Measurements from ENCODE around the gene ANKRD13B. TPM values are rescaled to one million over a fixed set of nuclear protein-coding genes. Genes with fewer than 3 reads are reported as not detected.

ANKRD13B gene
- polyA plus RNA-seq, 1 experiment = 2.5 TPM

DNA sequence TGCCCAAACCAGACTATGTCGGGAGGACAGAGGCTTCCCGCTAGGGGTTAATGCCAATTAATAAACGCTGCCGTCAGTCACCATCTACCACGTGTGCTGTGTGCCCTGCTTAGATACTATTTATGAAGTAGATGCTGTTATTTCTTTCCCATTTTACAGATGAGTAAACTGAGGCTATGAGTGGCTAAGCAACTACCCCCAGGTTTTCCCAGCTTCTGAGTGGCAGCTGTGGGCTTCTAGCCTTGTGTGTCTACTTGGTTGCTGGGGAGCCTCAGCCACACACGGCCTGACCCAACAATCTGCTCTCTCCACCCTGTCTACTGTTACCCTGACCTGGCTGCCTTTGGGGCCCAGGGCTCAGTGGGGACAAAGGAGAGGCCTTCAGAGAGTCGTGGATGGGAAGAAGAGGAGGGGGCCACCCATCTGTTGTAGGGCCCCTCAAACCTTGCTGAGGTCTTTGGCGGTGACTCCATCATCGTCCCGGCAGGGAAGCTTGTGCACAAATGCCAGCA lies 10.6 kb upstream of the ANKRD13B start:
- CTCF ChIA-PET = interaction anchor here (1.2 to 4.6 kb wide), 5 partner anchors 9 to 514 kb away, joined by 3 to 23 read pairs (median 8); partner anchors contain the start of genes ANKRD13B and TP53I13
- TF ChIP-seq, protein P1, sequence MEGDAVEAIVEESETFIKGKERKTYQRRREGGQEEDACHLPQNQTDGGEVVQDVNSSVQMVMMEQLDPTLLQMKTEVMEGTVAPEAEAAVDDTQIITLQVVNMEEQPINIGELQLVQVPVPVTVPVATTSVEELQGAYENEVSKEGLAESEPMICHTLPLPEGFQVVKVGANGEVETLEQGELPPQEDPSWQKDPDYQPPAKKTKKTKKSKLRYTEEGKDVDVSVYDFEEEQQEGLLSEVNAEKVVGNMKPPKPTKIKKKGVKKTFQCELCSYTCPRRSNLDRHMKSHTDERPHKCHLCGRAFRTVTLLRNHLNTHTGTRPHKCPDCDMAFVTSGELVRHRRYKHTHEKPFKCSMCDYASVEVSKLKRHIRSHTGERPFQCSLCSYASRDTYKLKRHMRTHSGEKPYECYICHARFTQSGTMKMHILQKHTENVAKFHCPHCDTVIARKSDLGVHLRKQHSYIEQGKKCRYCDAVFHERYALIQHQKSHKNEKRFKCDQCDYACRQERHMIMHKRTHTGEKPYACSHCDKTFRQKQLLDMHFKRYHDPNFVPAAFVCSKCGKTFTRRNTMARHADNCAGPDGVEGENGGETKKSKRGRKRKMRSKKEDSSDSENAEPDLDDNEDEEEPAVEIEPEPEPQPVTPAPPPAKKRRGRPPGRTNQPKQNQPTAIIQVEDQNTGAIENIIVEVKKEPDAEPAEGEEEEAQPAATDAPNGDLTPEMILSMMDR (IDR thresholded peaks at IDR 0.05; ENCODE audit: low read depth, low read length) = no peak
- POLR2A ChIA-PET = interaction anchor here (0.8 kb wide), 1 partner anchor 31 kb away, joined by 4 read pairs; no protein-coding TSS in a partner anchor
- Histone ChIP-seq H3K27ac (ENCODE audit: low read depth, low read length) (no peak overlapping the region), H3K4me3 (ENCODE audit: low read depth, low read length) (no peak overlapping the region), H3K27me3 (ENCODE audit: control insufficient read depth, insufficient read depth, low read length) (no peaks in the 10 kb centered on the region), H3K9me3 (ENCODE audit: control insufficient read depth, insufficient read depth, low read length) (peaks cover 3% of the 10 kb centered on the region; the same call in 1 of the 2 replicates)
- no peak for DNase-seq (ENCODE audit: low read depth, low spot score)

DNA sequence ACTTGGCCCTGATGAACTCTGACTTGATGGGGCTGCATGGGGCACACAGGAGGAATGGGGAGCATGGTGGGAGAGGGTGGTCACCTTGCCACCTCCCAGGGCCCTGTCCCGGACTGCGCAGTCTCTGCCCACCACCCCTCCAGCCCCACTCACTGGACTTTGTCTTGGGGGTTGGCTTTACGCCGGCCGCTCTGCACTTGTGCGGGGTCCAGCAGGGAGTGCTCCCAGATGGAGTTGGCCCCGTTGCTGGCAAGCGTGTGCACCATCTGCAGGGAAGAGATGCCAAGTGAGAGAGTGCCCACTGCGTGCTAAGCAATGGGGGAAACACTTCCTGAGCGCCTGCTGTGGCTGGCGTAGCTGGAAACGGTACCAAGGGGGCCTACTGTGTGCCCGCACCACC lies 10.2 kb upstream of the ANKRD13B start:
- POLR2A ChIA-PET = interaction anchor here (0.8 kb wide), 1 partner anchor 31 kb away, joined by 4 read pairs; no protein-coding TSS in a partner anchor
- no peak overlapping the region for H3K4me3 ChIP-seq (ENCODE audit: low read depth, low read length)
- DNase-seq (ENCODE audit: low read depth, low spot score) = no peak
- TF ChIP-seq, protein P1 (IDR thresholded peaks at IDR 0.05; ENCODE audit: low read depth, low read length) = no peak
- H3K9me3 ChIP-seq (ENCODE audit: control insufficient read depth, insufficient read depth, low read length) = peaks cover 3% of the 10 kb centered on the region; the same call in 1 of the 2 replicates
- H3K27ac ChIP-seq (ENCODE audit: low read depth, low read length) = no peak overlapping the region
- CTCF ChIA-PET = no interaction called here
- H3K27me3 ChIP-seq (ENCODE audit: control insufficient read depth, insufficient read depth, low read length) = no peaks in the 10 kb centered on the region

- TF ChIP-seq, protein P1 (IDR thresholded peaks at IDR 0.05; ENCODE audit: low read depth, low read length) = no peak
- no peak for DNase-seq (ENCODE audit: low read depth, low spot score)
- H3K27ac ChIP-seq (ENCODE audit: low read depth, low read length) = no peak overlapping the region
- ChIA-PET CTCF (no interaction called here), POLR2A (interaction anchor here (0.8 kb wide), 1 partner anchor 30 kb away, joined by 4 read pairs; no protein-coding TSS in a partner anchor)
- no peaks in the 10 kb centered on the region for H3K27me3 ChIP-seq (ENCODE audit: control insufficient read depth, insufficient read depth, low read length)
- peaks cover 3% of the 10 kb centered on the region; the same call in 1 of the 2 replicates for H3K9me3 ChIP-seq (ENCODE audit: control insufficient read depth, insufficient read depth, low read length)
- H3K4me3 ChIP-seq (ENCODE audit: low read depth, low read length) = no peak overlapping the region
Observed at GRCh38 chr17:29583324-29584248, 9.3 kb upstream of the ANKRD13B start.

DNA sequence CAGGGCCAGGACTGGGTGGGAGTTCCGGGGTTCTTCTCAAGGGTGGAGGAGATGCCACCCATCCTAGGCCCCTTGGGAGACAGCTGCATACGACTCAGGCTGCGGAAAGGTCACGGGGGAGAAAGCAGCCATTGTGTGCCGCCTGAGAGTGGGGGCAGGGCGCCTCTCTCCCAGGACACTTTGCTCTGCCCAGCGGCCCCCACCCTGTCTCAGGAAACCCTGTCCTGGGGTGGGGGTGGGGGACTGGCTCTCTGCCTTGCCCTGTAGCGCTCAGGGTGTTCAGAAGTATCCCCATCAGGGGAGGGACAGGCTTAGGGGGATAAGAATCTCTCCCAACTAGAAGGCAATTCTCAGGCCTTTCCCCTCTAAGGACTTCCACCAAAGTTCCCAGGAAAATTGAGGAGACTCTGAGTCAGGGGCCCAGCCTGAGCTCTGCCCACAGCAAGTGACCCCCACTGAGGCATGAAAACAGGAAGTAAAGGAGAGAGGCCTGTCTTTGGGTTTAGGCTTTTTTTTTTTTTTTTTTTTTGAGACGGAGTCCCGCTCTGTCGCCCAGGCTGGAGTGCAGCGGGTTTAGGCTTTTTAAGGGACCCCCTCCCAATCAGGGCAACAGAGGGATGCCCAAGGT lies 8.4 kb upstream of the ANKRD13B start:
- TF ChIP-seq, protein P1 (IDR thresholded peaks at IDR 0.05; ENCODE audit: low read depth, low read length) = no peak
- Histone ChIP-seq H3K4me3 (ENCODE audit: low read depth, low read length) (no peak overlapping the region), H3K27ac (ENCODE audit: low read depth, low read length) (no peak overlapping the region), H3K27me3 (ENCODE audit: control insufficient read depth, insufficient read depth, low read length) (no peaks in the 10 kb centered on the region), H3K9me3 (ENCODE audit: control insufficient read depth, insufficient read depth, low read length) (peaks cover 3% of the 10 kb centered on the region; the same call in 1 of the 2 replicates)
- no peak for DNase-seq (ENCODE audit: low read depth, low spot score)
- ChIA-PET CTCF (no interaction called here), POLR2A (no interaction called here)
